IMR-90 (cell line): ENCODE data around the gene LAG3.

Experiments
- BHLHE40 ChIP-seq: fragments of 150-350 bp; IDR thresholded peaks from 2 replicates; pipeline ENCODE4 v1.6.1; 2016; ENCODE audit warnings: mild to moderate bottlenecking, low read depth, low read length
- CEBPB ChIP-seq: IDR thresholded peaks from 2 replicates; pipeline ENCODE4 v1.6.1; 2012; ENCODE audit warnings: low read depth, low read length, improper control_type of control experiment
- CTCF ChIP-seq: conservative IDR thresholded peaks from 2 replicates; pipeline ENCODE4 v1.5.1; 2012; ENCODE audit warnings: mild to moderate bottlenecking, low read depth, low read length, improper control_type of control experiment
- MAZ ChIP-seq: IDR thresholded peaks from 2 replicates; pipeline ENCODE4 v1.6.1; 2012; ENCODE audit warnings: low read depth, mild to moderate bottlenecking, low read length, improper control_type of control experiment, moderate library complexity, borderline replicate concordance
- MXI1 ChIP-seq: IDR thresholded peaks from 2 replicates; pipeline ENCODE4 v1.6.1; 2012; ENCODE audit warnings: low read depth, mild to moderate bottlenecking, low read length, moderate library complexity, borderline replicate concordance
- NFE2L2 ChIP-seq: fragments of 150-350 bp; IDR thresholded peaks from 2 replicates; pipeline ENCODE4 v1.6.1; 2016; ENCODE audit warnings: low read depth, mild to moderate bottlenecking, low read length
- POLR2A ChIP-seq: IDR thresholded peaks from 2 replicates; pipeline ENCODE4 v1.6.1; 2012; ENCODE audit warnings: mild to moderate bottlenecking, low read depth, low read length
- RCOR1 ChIP-seq: IDR thresholded peaks from 2 replicates; pipeline ENCODE4 v1.6.1; 2012; ENCODE audit warnings: mild to moderate bottlenecking, low read length, improper control_type of control experiment; ENCODE audit not compliant: insufficient replicate concordance
- RFX5 ChIP-seq: IDR thresholded peaks from 2 replicates; pipeline ENCODE4 v1.8.0; 2012; ENCODE audit warnings: low read depth, mild to moderate bottlenecking, low read length, moderate library complexity
- SMC3 ChIP-seq: fragments of 150-350 bp; IDR thresholded peaks from 2 replicates; pipeline ENCODE4 v1.6.1; 2016; ENCODE audit warnings: low read depth, mild to moderate bottlenecking, antibody characterized with exemption, low read length, moderate library complexity
- TF ChIP-seq, protein P1 (sequence below): fragments of 150-350 bp; IDR thresholded peaks from 2 replicates; pipeline ENCODE4 v1.6.1; 2016; ENCODE audit warnings: low read depth, mild to moderate bottlenecking, low read length, moderate library complexity, borderline replicate concordance
- TF ChIP-seq, protein P2 (sequence below): fragments of 150-350 bp; IDR thresholded peaks from 2 replicates; pipeline ENCODE4 v1.6.1; 2017; ENCODE audit warnings: mild to moderate bottlenecking, antibody characterized with exemption, low read length, low read depth

- TF ChIP-seq MAZ: no peak
- no peak for TF ChIP-seq CTCF
- TF ChIP-seq, protein P1, sequence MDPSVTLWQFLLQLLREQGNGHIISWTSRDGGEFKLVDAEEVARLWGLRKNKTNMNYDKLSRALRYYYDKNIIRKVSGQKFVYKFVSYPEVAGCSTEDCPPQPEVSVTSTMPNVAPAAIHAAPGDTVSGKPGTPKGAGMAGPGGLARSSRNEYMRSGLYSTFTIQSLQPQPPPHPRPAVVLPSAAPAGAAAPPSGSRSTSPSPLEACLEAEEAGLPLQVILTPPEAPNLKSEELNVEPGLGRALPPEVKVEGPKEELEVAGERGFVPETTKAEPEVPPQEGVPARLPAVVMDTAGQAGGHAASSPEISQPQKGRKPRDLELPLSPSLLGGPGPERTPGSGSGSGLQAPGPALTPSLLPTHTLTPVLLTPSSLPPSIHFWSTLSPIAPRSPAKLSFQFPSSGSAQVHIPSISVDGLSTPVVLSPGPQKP: no peak
- no peak for TF ChIP-seq POLR2A
- no peak for TF ChIP-seq SMC3
- no peak for TF ChIP-seq BHLHE40
- no peak for TF ChIP-seq CEBPB
- no peak for TF ChIP-seq MXI1
- no peak for TF ChIP-seq RCOR1
- TF ChIP-seq, protein P2, sequence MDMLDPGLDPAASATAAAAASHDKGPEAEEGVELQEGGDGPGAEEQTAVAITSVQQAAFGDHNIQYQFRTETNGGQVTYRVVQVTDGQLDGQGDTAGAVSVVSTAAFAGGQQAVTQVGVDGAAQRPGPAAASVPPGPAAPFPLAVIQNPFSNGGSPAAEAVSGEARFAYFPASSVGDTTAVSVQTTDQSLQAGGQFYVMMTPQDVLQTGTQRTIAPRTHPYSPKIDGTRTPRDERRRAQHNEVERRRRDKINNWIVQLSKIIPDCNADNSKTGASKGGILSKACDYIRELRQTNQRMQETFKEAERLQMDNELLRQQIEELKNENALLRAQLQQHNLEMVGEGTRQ: no peak
- TF ChIP-seq NFE2L2: no peak
- no peak for TF ChIP-seq RFX5
Measured at GRCh38 chr12:6751767-6752166, 20.6 kb upstream of the LAG3 start.
